H1 (cell line): ENCODE measurements around the gene SNX13.

ENCODE experiments used
- ASH2L ChIP-seq: fragments of 200-600, 300-600 bp; sonication (generic); IDR thresholded peaks from one replicate; pipeline ENCODE4 v1.7.1; 2017; ENCODE audit warnings: low read length
- BRCA1 ChIP-seq: IDR thresholded peaks from 2 replicates; pipeline ENCODE4 v1.6.1; 2012; ENCODE audit warnings: low read depth, low read length, improper control_type of control experiment
- CREB1 ChIP-seq: IDR thresholded peaks from 2 replicates; pipeline ENCODE4 v1.6.1; 2012; ENCODE audit warnings: inconsistent platforms
- EZH2 ChIP-seq: fragments of 200-600 bp; sonication (generic); IDR thresholded peaks from 2 replicates; pipeline ENCODE4 v1.7.1; 2012; ENCODE audit warnings: low read depth, mild to moderate bottlenecking, moderate library complexity, low read length, inconsistent platforms; ENCODE audit not compliant: severe bottlenecking
- POLR2A ChIP-seq, 2 experiments: IDR thresholded peaks; 1 replicate in 1 of 2; 2 replicates in 1 of 2; pipeline ENCODE4 v1.6.1; 2011; ENCODE audit warnings: low read depth in 2 of 2, low read length in 2 of 2, mild to moderate bottlenecking in 2 of 2; ENCODE audit errors: control extremely low read depth in 1 of 2
- POLR2AphosphoS5 ChIP-seq: IDR thresholded peaks from 2 replicates; pipeline ENCODE4 v1.6.1; 2011; ENCODE audit warnings: low read depth, low read length
- SIN3A ChIP-seq, 2 experiments: IDR thresholded peaks in 1 of 2; conservative IDR thresholded peaks in 1 of 2; 2 replicates each; pipeline ENCODE4 v1.6.1; 2011 to 2012; ENCODE audit warnings: low read length in 2 of 2, improper control_type of control experiment in 1 of 2, low read depth in 1 of 2, mild to moderate bottlenecking in 1 of 2
- SRF ChIP-seq: IDR thresholded peaks from 2 replicates; pipeline ENCODE4 v1.6.1; 2011; ENCODE audit warnings: mild to moderate bottlenecking, low read depth, low read length, moderate library complexity
- TAF1 ChIP-seq: IDR thresholded peaks from 2 replicates; pipeline ENCODE4 v1.6.1; 2011; ENCODE audit warnings: mild to moderate bottlenecking, low read depth, low read length
- TF ChIP-seq, protein P1 (sequence below), 3 experiments: IDR thresholded peaks; 1 replicate in 2 of 3; 2 replicates in 1 of 3; pipeline versions ENCODE4 v1.5.1 to v1.6.1; 2011; ENCODE audit warnings: low read length in 3 of 3, mild to moderate bottlenecking in 3 of 3, inconsistent platforms in 2 of 3, low read depth in 1 of 3, moderate library complexity in 1 of 3; ENCODE audit not compliant: insufficient read depth in 1 of 3; ENCODE audit errors: control extremely low read depth in 1 of 3
- TF ChIP-seq, protein P2 (sequence below): IDR thresholded peaks from 2 replicates; pipeline ENCODE4 v1.6.1; 2012; ENCODE audit warnings: low read length, inconsistent platforms
- TF ChIP-seq, protein P3 (sequence below): IDR thresholded peaks from 2 replicates; pipeline ENCODE4 v1.6.1; 2011; ENCODE audit warnings: low read length, improper control_type of control experiment

DNA sequence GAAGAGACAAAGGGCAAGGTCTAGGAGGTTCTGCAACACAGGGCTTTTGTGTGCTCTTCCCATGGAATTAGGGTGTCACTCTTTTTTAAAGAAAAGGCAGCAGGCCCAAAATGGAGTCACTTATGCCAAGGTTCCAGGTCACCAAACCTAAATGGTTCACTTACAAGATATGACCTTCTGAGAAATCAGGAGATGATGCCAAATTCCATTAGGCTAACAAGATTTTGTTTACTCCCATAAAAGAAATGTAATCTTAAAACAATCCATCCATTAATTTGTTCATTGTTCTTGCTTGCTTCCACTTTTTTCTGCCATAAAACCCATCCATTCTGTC is 158.1 kb downstream of the SNX13 start:
- TF ChIP-seq, protein P1, sequence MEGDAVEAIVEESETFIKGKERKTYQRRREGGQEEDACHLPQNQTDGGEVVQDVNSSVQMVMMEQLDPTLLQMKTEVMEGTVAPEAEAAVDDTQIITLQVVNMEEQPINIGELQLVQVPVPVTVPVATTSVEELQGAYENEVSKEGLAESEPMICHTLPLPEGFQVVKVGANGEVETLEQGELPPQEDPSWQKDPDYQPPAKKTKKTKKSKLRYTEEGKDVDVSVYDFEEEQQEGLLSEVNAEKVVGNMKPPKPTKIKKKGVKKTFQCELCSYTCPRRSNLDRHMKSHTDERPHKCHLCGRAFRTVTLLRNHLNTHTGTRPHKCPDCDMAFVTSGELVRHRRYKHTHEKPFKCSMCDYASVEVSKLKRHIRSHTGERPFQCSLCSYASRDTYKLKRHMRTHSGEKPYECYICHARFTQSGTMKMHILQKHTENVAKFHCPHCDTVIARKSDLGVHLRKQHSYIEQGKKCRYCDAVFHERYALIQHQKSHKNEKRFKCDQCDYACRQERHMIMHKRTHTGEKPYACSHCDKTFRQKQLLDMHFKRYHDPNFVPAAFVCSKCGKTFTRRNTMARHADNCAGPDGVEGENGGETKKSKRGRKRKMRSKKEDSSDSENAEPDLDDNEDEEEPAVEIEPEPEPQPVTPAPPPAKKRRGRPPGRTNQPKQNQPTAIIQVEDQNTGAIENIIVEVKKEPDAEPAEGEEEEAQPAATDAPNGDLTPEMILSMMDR (IDR thresholded peaks at IDR 0.05; ENCODE audit: control extremely low read depth in 1 of 3, insufficient read depth in 1 of 3, low read depth in 1 of 3, low read length in 3 of 3): no peak
- no peak for TF ChIP-seq SIN3A (conservative IDR thresholded peaks at IDR 0.05 in 1 of 2, IDR thresholded peaks at IDR 0.05 in 1 of 2; ENCODE audit: low read depth in 1 of 2, low read length in 2 of 2)
- no peak for TF ChIP-seq POLR2A (IDR thresholded peaks at IDR 0.05; ENCODE audit: control extremely low read depth in 1 of 2, low read depth in 2 of 2, low read length in 2 of 2)
- TF ChIP-seq ASH2L: no peak
- no peak for TF ChIP-seq CREB1
- TF ChIP-seq TAF1: no peak
- TF ChIP-seq, protein P2, sequence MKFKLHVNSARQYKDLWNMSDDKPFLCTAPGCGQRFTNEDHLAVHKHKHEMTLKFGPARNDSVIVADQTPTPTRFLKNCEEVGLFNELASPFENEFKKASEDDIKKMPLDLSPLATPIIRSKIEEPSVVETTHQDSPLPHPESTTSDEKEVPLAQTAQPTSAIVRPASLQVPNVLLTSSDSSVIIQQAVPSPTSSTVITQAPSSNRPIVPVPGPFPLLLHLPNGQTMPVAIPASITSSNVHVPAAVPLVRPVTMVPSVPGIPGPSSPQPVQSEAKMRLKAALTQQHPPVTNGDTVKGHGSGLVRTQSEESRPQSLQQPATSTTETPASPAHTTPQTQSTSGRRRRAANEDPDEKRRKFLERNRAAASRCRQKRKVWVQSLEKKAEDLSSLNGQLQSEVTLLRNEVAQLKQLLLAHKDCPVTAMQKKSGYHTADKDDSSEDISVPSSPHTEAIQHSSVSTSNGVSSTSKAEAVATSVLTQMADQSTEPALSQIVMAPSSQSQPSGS: no peak
- TF ChIP-seq EZH2: no peak
- TF ChIP-seq, protein P3, sequence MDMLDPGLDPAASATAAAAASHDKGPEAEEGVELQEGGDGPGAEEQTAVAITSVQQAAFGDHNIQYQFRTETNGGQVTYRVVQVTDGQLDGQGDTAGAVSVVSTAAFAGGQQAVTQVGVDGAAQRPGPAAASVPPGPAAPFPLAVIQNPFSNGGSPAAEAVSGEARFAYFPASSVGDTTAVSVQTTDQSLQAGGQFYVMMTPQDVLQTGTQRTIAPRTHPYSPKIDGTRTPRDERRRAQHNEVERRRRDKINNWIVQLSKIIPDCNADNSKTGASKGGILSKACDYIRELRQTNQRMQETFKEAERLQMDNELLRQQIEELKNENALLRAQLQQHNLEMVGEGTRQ: no peak
- TF ChIP-seq SRF: no peak
- no peak for TF ChIP-seq BRCA1
- TF ChIP-seq POLR2AphosphoS5: no peak
